A549 (cell line): ENCODE data around the gene CAMP.
"Not testable (repeated sequence)": the region's sequence is repeated elsewhere in the genome, so short reads cannot be mapped to it uniquely, and the experiment has no call there.

Experiments
- EP300 ChIP-seq, 2 experiments: fragments of >200 bp; sonication (Bioruptor Twin); formaldehyde crosslinking; IDR thresholded peaks; 2 replicates in 1 of 2; 3 replicates in 1 of 2; pipeline ENCODE4 v1.6.1; 2016 to 2017
- POLR2A ChIP-seq: IDR thresholded peaks from 2 replicates; pipeline ENCODE4 v1.6.1; 2012; ENCODE audit warnings: mild to moderate bottlenecking, low read length

- not testable (repeated sequence) for TF ChIP-seq EP300 (IDR thresholded peaks at IDR 0.05); POLR2A
Measured at GRCh38 chr3:48211776-48212175, 11.5 kb upstream of the CAMP start.
